HCT116 (cell line): Measurements from ENCODE around the gene POLR3A. TPM values are rescaled to one million over a fixed set of nuclear protein-coding genes. Genes with fewer than 3 reads are reported as not detected.

Source experiments
- ATAC-seq: fragments of 200-7000 bp; cut with Tn5 transposase; 2 replicates; pipeline ENCODE4 v1.9.1; 2020; ENCODE audit warnings: mild to moderate bottlenecking, moderate library complexity
- BruUV-seq: library from RNA; stranded (reverse); fragments of 400-500 nt; replicated peaks from 2 replicates; lab custom pipeline; 2021; lab: Mats Ljungman, UMichigan
- CTCF ChIA-PET: fragments of 300-600 bp; sonication (Branson Sonifier 250); formaldehyde crosslinking; loops from one replicate; lab custom pipeline; 2021; ENCODE audit warnings: antibody characterized with exemption; lab: Charles Lee
- POLR2A ChIA-PET: fragments of 300-600, 350-600 bp; sonication (Branson Sonifier 250); formaldehyde crosslinking; loops from one replicate; lab custom pipeline; 2021; ENCODE audit warnings: antibody characterized with exemption; lab: Charles Lee
- RAD21 ChIA-PET, 2 experiments: fragments of 300-600 bp; sonication (Branson Sonifier 250); formaldehyde crosslinking; loops; one replicate each; lab custom pipeline; 2023; ENCODE audit warnings: low total read pairs in 2 of 2; ENCODE audit not compliant: uncharacterized antibody in 2 of 2, unreplicated experiment in 2 of 2, low non-redundant PET in 1 of 2; lab: Charles Lee
- DNase-seq: peaks from one replicate; pipeline ENCODE4 v3.0.0-alpha.2; 2010; ENCODE audit warnings: low read depth, low spot score
- H2AFZ ChIP-seq: fragments of 200-600 bp; shearing (Covaris generic), sonication (generic); 2 replicates; pipeline ENCODE4 v1.6.1; 2017; ENCODE audit warnings: low read depth, mixed run types, mixed read lengths, antibody characterized with exemption, low read length; ENCODE audit not compliant: poor library complexity, severe bottlenecking
- H3K27ac ChIP-seq: 2 replicates; pipeline ENCODE4 v1.5.1; 2012; ENCODE audit warnings: low read depth, low read length
- H3K27me3 ChIP-seq: fragments of 200-600 bp; sonication (generic); 2 replicates; pipeline ENCODE4 v1.6.1; 2016; ENCODE audit warnings: mixed run types, low read length, mixed read lengths; ENCODE audit not compliant: insufficient read depth
- H3K36me3 ChIP-seq, 2 experiments: fragments of 200-500 bp in 1 of 2; fragments of 200-600 bp in 1 of 2; sonication (Bioruptor generic) in 1 of 2; sonication (generic) in 1 of 2; 2 replicates each; pipeline versions ENCODE4 v1.5.1 to v1.6.1; 2014 to 2016; ENCODE audit warnings: low read length in 2 of 2, inconsistent platforms in 1 of 2, mixed read lengths in 1 of 2, mixed run types in 1 of 2; ENCODE audit not compliant: insufficient read depth in 2 of 2, control insufficient read depth in 1 of 2
- H3K4me1 ChIP-seq, 2 experiments: fragments of 200-600 bp in 1 of 2; sonication (generic) in 1 of 2; 2 replicates each; pipeline versions ENCODE4 v1.5.1 to v1.6.1; 2012 to 2017; ENCODE audit warnings: low read length in 2 of 2, inconsistent platforms in 1 of 2, mild to moderate bottlenecking in 1 of 2, mixed read lengths in 1 of 2, mixed run types in 1 of 2, moderate library complexity in 1 of 2; ENCODE audit not compliant: insufficient read depth in 2 of 2, control insufficient read depth in 1 of 2
- H3K4me2 ChIP-seq: fragments of 200-600 bp; sonication (generic); 2 replicates; pipeline ENCODE4 v1.6.1; 2017; ENCODE audit warnings: mixed run types, low read length, mixed read lengths
- H3K4me3 ChIP-seq, 2 experiments: fragments of 200-600 bp in 1 of 2; sonication (generic) in 1 of 2; replicated peaks in 1 of 2; 2 replicates each; pipeline ENCODE4 v1.5.1; 2011 to 2016; ENCODE audit warnings: low read length in 2 of 2, control low read depth in 1 of 2, low read depth in 1 of 2, mild to moderate bottlenecking in 1 of 2, mixed read lengths in 1 of 2, mixed run types in 1 of 2
- H3K79me2 ChIP-seq: fragments of 200-600 bp; sonication (generic); 2 replicates; pipeline ENCODE4 v1.6.1; 2017; ENCODE audit warnings: mild to moderate bottlenecking, mixed run types, low read length, moderate library complexity, mixed read lengths; ENCODE audit not compliant: insufficient read depth
- H3K9ac ChIP-seq: fragments of 200-600 bp; sonication (generic); 2 replicates; pipeline ENCODE4 v1.6.1; 2016; ENCODE audit warnings: low read length, mixed read lengths
- H3K9me2 ChIP-seq: fragments of 200-600 bp; sonication (generic), shearing (Covaris generic); 2 replicates; pipeline ENCODE4 v1.6.1; 2017; ENCODE audit warnings: mixed run types, mild to moderate bottlenecking, moderate library complexity; ENCODE audit not compliant: insufficient read depth
- H3K9me3 ChIP-seq, 2 experiments: fragments of 200-500 bp in 1 of 2; fragments of 200-600 bp in 1 of 2; sonication (Bioruptor generic) in 1 of 2; sonication (generic) in 1 of 2; 2 replicates each; pipeline ENCODE4 v1.6.1; 2014 to 2017; ENCODE audit warnings: low read length in 2 of 2, mixed read lengths in 2 of 2, inconsistent platforms in 1 of 2, low read depth in 1 of 2, mild to moderate bottlenecking in 1 of 2, mixed run types in 1 of 2, moderate library complexity in 1 of 2; ENCODE audit not compliant: control insufficient read depth in 1 of 2, insufficient read depth in 1 of 2
- H4K20me1 ChIP-seq: fragments of 200-600 bp; sonication (generic), shearing (Covaris generic); 2 replicates; pipeline ENCODE4 v1.6.1; 2017; ENCODE audit warnings: mixed run types, mild to moderate bottlenecking, moderate library complexity; ENCODE audit not compliant: insufficient read depth
- ATF3 ChIP-seq: IDR thresholded peaks from 2 replicates; pipeline ENCODE4 v1.6.1; 2012
- CBX3 ChIP-seq: IDR thresholded peaks from 2 replicates; pipeline ENCODE4 v1.6.1; 2012; ENCODE audit warnings: low read depth
- CEBPB ChIP-seq: IDR thresholded peaks from 2 replicates; pipeline ENCODE4 v1.6.1; 2012; ENCODE audit warnings: low read depth
- EGR1 ChIP-seq: IDR thresholded peaks from 2 replicates; pipeline ENCODE4 v1.6.1; 2012; ENCODE audit warnings: low read depth
- ELF1 ChIP-seq: IDR thresholded peaks from 2 replicates; pipeline ENCODE4 v1.6.1; 2012; ENCODE audit warnings: low read depth, borderline replicate concordance
- JUND ChIP-seq: IDR thresholded peaks from 2 replicates; pipeline ENCODE4 v1.6.1; 2012
- MAX ChIP-seq: IDR thresholded peaks from 2 replicates; pipeline ENCODE4 v1.6.1; 2012
- RAD21 ChIP-seq: IDR thresholded peaks from 2 replicates; pipeline ENCODE4 v1.6.1; 2012; ENCODE audit warnings: low read depth, mild to moderate bottlenecking
- REST ChIP-seq: IDR thresholded peaks from 2 replicates; pipeline ENCODE4 v1.6.1; 2012; ENCODE audit warnings: low read depth
- SIN3A ChIP-seq: IDR thresholded peaks from 2 replicates; pipeline ENCODE4 v1.6.1; 2012; ENCODE audit warnings: low read depth
- TCF7L2 ChIP-seq: IDR thresholded peaks from 2 replicates; pipeline ENCODE4 v1.7.0; 2011; ENCODE audit warnings: borderline replicate concordance, inconsistent platforms; ENCODE audit not compliant: insufficient read depth, insufficient read length; ENCODE audit errors: extremely low read depth
- ZFX ChIP-seq: fragments of 450-650 bp; IDR thresholded peaks from 2 replicates; pipeline ENCODE4 v1.6.1; 2017
- intact Hi-C: fragments of 100-400 bp; cut with micrococcal nuclease; formaldehyde crosslinking; loops from 2 replicates; pipeline ENCODE4 v1.10.0; 2022
- total RNA-seq: library from RNA; stranded (reverse); gene quantifications from one replicate; pipeline ENCODE4 v1.2.1, GENCODE V29; 2021; ENCODE audit not compliant: unreplicated experiment

Gene POLR3A
- total RNA-seq, 1 experiment from 2014 or later = 26.6 TPM

- TF ChIP-seq SIN3A (no peak), MAX (no peak), ELF1 (no peak), ATF3 (no peak), RAD21 (no peak), CBX3 (no peak), EGR1 (no peak), JUND (no peak), ZFX (no peak)
- TF ChIP-seq, all 23 proteins: peak for 0
Measured at GRCh38 chr10:78015546-78015945, 13.8 kb downstream of the POLR3A start (continued).

GRCh38 chr10:78013564-78013963, 15.8 kb downstream of the POLR3A start:
- Histone ChIP-seq H3K4me1 (no peaks in the 10 kb centered on the region), H3K27ac (no peak overlapping the region), H3K36me3 (peaks cover 69 to 73% of the 10 kb centered on the region in 2 experiments), H3K9me2 (no peaks in the 10 kb centered on the region), H2AFZ (no peak overlapping the region), H3K4me3 (no peak overlapping the region), H3K9me3 (no peaks in the 10 kb centered on the region), H3K9ac (no peak overlapping the region), H3K79me2 (no peaks in the 10 kb centered on the region), H3K4me2 (no peak overlapping the region), H3K27me3 (no peaks in the 10 kb centered on the region), H4K20me1 (no peaks in the 10 kb centered on the region)
- RAD21 ChIA-PET = no interaction called here
- no peak for TF ChIP-seq RAD21
- CTCF ChIA-PET = no interaction called here
- POLR2A ChIA-PET = no interaction called here
- DNase-seq (no peak), ATAC-seq (no peak)
- intact Hi-C loops = no loop called here
- no TSS peak for BruUV-seq

- RAD21 ChIA-PET = no interaction called here
- no peaks in the 10 kb centered on the region for H3K9me2 ChIP-seq
- CTCF ChIA-PET = no interaction called here
- H3K4me1 ChIP-seq = no peaks in the 10 kb centered on the region
- peaks cover 68 to 76% of the 10 kb centered on the region in 2 experiments for H3K36me3 ChIP-seq
- DNase-seq = no peak
- no peak overlapping the region for H3K4me3 ChIP-seq
- H3K27ac ChIP-seq = no peak overlapping the region
- no peaks in the 10 kb centered on the region for H4K20me1 ChIP-seq
- no TSS peak for BruUV-seq
- H3K9me3 ChIP-seq = no peaks in the 10 kb centered on the region
- no peak overlapping the region for H2AFZ ChIP-seq
- POLR2A ChIA-PET = no interaction called here
- intact Hi-C loops = no loop called here
- H3K27me3 ChIP-seq = no peaks in the 10 kb centered on the region
- no peak overlapping the region for H3K9ac ChIP-seq
- no peak overlapping the region for H3K4me2 ChIP-seq
- TF ChIP-seq TCF7L2 (no peak), REST (no peak), ELF1 (no peak), CEBPB (no peak)
- no peaks in the 10 kb centered on the region for H3K79me2 ChIP-seq
- no peak for ATAC-seq
Measured at GRCh38 chr10:78011065-78011464, 18.2 kb downstream of the POLR3A start.
